Lower leg skin (tissue), 3 donors: ENCODE data around the gene YTHDF2.

ENCODE experiments used
- POLR2A ChIP-seq, 2 donors: fragments of 450-650 bp; IDR thresholded peaks; one replicate each; pipeline ENCODE4 v1.6.1; 2016 to 2017; ENCODE audit warnings: antibody characterized with exemption in 2 of 2, mild to moderate bottlenecking in 1 of 2, moderate library complexity in 1 of 2
- TF ChIP-seq, protein P1 (sequence below), 3 donors: fragments of 450-650 bp; IDR thresholded peaks; one replicate each; pipeline ENCODE4 v1.5.1; 2016; ENCODE audit warnings: antibody characterized with exemption in 3 of 3, mild to moderate bottlenecking in 3 of 3, moderate library complexity in 2 of 3

DNA sequence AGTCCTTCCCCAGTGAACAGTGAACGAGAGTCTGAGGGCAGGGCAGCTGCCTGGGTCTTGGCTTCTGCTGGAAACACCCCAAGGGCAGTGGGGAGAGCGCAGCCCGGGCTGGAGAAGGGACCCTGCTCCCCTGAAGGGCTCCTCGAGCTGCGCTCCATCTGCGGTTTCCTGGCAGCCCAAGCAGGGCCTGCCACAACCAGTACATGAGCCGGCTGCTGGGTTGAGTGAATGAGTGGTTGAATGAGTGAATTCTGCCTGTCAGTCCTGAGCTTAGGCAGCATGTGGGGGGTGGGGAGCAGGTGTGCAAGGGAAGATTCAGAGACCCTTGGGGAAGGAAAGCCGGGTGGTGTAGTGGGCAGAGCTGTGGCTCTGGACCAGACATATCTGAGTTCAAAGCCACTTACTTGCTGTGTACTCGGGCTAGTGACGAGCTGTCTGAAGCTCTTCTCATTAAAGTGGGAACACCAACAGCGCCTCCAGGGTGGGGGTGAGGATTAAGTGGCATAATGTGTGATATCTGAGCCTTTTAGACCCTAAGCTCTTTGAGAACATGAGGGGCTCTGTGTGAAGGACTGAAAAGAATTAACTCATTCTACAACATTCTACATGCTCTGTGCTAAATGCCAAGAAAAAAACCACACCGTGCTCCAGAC, 78.9 kb downstream of the YTHDF2 start:
- TF ChIP-seq POLR2A (IDR thresholded peaks at IDR 0.05), result no peak
- TF ChIP-seq, protein P1, sequence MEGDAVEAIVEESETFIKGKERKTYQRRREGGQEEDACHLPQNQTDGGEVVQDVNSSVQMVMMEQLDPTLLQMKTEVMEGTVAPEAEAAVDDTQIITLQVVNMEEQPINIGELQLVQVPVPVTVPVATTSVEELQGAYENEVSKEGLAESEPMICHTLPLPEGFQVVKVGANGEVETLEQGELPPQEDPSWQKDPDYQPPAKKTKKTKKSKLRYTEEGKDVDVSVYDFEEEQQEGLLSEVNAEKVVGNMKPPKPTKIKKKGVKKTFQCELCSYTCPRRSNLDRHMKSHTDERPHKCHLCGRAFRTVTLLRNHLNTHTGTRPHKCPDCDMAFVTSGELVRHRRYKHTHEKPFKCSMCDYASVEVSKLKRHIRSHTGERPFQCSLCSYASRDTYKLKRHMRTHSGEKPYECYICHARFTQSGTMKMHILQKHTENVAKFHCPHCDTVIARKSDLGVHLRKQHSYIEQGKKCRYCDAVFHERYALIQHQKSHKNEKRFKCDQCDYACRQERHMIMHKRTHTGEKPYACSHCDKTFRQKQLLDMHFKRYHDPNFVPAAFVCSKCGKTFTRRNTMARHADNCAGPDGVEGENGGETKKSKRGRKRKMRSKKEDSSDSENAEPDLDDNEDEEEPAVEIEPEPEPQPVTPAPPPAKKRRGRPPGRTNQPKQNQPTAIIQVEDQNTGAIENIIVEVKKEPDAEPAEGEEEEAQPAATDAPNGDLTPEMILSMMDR (IDR thresholded peaks at IDR 0.05), result no peak
